Measurements from ENCODE around the gene CANT1.

DNA sequence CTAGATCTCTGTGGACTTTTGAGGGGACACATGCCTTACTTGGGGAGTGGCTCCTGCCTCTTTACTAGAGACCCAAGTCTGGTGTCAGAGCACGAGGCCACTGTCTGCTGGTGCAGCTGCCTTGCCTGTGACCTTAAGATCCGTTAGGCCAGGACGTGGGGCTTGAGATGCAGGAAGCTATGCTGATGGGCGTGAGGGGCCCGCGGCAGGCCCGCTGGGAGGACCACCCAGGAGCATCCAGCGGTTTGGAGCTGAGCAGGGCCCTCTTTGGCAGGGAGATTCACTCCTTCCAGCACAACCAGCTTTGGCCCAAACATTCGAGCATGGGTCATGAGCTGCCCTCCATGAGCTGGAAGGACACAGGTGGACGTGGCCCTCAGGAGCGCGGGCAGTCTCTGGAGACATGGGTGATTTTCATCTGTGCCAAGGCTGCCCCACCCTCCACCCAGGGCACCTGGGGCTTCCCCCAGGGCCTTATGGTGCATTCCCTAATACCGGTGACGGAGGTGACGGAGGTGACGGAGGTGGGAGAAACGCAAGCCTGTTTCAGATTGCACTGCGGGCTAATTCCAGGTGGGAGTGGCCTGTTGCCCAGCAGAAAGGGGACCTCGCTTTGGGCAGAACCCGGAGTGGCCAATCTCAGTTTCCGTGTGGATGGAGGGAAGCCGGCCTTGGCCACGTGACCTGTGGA, 42.5 kb downstream of the CANT1 start:
- TF ChIP-seq, protein P1, sequence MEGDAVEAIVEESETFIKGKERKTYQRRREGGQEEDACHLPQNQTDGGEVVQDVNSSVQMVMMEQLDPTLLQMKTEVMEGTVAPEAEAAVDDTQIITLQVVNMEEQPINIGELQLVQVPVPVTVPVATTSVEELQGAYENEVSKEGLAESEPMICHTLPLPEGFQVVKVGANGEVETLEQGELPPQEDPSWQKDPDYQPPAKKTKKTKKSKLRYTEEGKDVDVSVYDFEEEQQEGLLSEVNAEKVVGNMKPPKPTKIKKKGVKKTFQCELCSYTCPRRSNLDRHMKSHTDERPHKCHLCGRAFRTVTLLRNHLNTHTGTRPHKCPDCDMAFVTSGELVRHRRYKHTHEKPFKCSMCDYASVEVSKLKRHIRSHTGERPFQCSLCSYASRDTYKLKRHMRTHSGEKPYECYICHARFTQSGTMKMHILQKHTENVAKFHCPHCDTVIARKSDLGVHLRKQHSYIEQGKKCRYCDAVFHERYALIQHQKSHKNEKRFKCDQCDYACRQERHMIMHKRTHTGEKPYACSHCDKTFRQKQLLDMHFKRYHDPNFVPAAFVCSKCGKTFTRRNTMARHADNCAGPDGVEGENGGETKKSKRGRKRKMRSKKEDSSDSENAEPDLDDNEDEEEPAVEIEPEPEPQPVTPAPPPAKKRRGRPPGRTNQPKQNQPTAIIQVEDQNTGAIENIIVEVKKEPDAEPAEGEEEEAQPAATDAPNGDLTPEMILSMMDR (conservative IDR thresholded peaks at IDR 0.05) = no peak
- no peak for TF ChIP-seq ZFX (IDR thresholded peaks at IDR 0.05)
